ENCODE measurements around the gene HYLS1. TPM values are rescaled to one million over a fixed set of nuclear protein-coding genes. Genes with fewer than 3 reads are reported as not detected.

Gene HYLS1
- total and polyA plus RNA-seq, 8 donors: 0.87 to 6.6 (median 2.9) TPM; not detected in 1

DNA sequence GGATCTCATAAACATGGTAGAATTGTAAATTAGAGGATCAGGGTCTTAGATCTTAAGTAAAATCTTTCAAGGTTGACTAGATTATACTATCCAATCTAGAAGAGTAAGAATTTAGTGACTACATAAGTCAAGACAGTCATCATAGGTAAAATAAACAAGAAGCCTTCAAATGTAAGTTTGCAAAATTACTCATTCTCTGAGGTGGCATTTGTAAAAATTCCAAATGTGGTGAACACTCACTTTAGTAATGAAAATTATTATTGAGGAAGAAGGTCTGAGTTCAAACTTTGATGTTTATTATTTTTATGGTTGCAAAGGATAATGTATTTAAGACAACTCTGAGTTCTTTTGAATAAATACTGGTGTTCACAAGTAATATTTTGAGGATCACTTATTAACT lies 4.6 kb downstream of the HYLS1 start:
- DNase-seq: no peak
- Histone ChIP-seq H3K36me3 (peaks cover 10 to 38% (median 33%) of the 10 kb centered on the region in 4 donors), H3K4me1 (peaks cover 9 to 54% (median 46%) of the 10 kb centered on the region in 4 donors), H3K27ac (peak overlapping the region in 3 of 5 donors; percentile 35 to 60 (median 52)), H3K27me3 (no peaks in the 10 kb centered on the region), H3K4me3 (no peak overlapping the region), H3K9me3 (no peaks in the 10 kb centered on the region)
- intact Hi-C loops (cut with DNase I; ENCODE audit: low total_unique reads): no loop called here
- no peak for TF ChIP-seq POLR2AphosphoS5 (IDR thresholded peaks at IDR 0.05)
- TF ChIP-seq CTCF (IDR thresholded peaks at IDR 0.05): no peak
- TF ChIP-seq POLR2A (IDR thresholded peaks at IDR 0.05): no peak
- TF ChIP-seq EP300 (IDR thresholded peaks at IDR 0.05): no peak

- DNase-seq: no peak
- H3K27me3 ChIP-seq: no peaks in the 10 kb centered on the region
These were observed 5.5 kb downstream of the HYLS1 start for GRCh38 chr11:125892994-125893393.

DNA sequence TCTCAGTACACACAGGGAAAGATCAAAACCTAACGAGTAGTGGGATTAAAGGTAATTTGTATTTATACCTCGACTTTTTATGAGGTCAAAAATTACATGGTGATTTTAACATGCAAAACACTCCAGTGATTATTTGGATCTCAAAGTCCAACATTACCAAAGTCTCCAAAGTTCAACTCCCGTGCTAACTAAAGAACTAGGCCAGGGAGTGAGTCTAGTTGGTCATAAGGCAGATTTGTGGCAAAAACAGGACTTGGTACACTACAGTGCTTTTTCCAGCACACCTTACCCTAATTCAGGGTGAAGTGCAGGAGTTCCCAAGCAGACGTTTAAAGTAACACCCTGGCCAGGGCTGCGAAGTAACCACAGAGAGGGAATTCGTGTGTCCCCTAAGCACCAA lies 14.4 kb downstream of the HYLS1 start:
- peaks cover 0 to 34% (median 24%) of the 10 kb centered on the region in 3 donors for H3K27me3 ChIP-seq
- intact Hi-C loops (cut with DNase I; ENCODE audit: low total_unique reads): no loop called here
- no peaks in the 10 kb centered on the region for H3K9me3 ChIP-seq
- H3K4me1 ChIP-seq: peaks cover 20 to 32% (median 26%) of the 10 kb centered on the region in 4 donors
- H3K36me3 ChIP-seq: peaks cover 0 to 23% (median 19%) of the 10 kb centered on the region in 4 donors
- H3K4me3 ChIP-seq: peak overlapping the region in 2 of 4 donors; percentile 53 to 56
- no peak for DNase-seq
- TF ChIP-seq EP300 (IDR thresholded peaks at IDR 0.05): no peak
- no peak for TF ChIP-seq POLR2A (IDR thresholded peaks at IDR 0.05)
- TF ChIP-seq CTCF (IDR thresholded peaks at IDR 0.05): no peak
- TF ChIP-seq POLR2AphosphoS5 (IDR thresholded peaks at IDR 0.05): no peak
- WGBS, 5 donors: 77 to 82% (median 78%) methylated on average over 6 of the region's 6 CpGs
- peak overlapping the region in 1 of 5 donors; percentile 87 for H3K27ac ChIP-seq

More at GRCh38 chr11:125892994-125893393, 5.5 kb downstream of the HYLS1 start:
- Histone ChIP-seq H3K9me3 (no peaks in the 10 kb centered on the region), H3K4me3 (no peak overlapping the region), H3K27ac (peak overlapping the region in 3 of 5 donors; percentile 35 to 60 (median 52)), H3K4me1 (peaks cover 9 to 52% (median 43%) of the 10 kb centered on the region in 4 donors), H3K36me3 (peaks cover 10 to 38% (median 33%) of the 10 kb centered on the region in 4 donors)
- TF ChIP-seq CTCF (IDR thresholded peaks at IDR 0.05): no peak
- intact Hi-C loops (cut with DNase I; ENCODE audit: low total_unique reads): no loop called here

DNA sequence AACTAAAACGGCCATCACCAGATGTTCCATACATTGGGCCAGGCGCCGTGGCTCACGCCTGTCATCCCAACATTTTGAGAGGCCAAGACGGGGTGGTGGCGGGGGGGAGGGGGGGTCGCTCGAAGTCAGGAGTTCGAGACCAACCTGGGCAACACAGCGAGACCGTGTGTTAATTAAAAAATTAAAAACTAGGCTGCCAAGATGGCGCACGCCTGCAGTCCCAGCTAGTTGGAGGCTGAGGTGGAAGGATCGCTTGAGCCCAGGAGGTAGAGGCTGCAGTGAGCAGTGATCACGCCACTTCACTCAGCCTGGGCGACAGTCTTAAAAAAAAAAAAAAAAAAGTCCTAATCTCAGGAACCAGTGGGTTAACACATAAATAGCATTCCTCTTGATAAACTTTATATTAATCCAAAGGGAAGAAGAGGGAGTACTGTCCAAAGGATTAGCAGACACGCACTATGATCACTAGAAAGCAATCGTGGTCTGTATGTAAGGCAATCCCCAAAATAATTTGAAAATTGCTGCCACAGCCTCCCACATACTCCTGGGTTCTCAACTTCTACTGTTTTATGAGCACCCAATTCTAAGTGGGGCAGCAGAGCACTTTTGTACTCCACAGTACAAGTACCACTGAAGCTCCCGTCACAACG lies 14.9 kb downstream of the HYLS1 start:
- peak overlapping the region; percentile 53 to 63 (median 58) for H3K4me3 ChIP-seq
- peaks cover 20 to 32% (median 26%) of the 10 kb centered on the region in 4 donors for H3K4me1 ChIP-seq
- no peaks in the 10 kb centered on the region for H3K9me3 ChIP-seq
- WGBS, 5 donors: 45 to 52% (median 45%) methylated on average over 19 to 20 of the region's 20 CpGs
- TF ChIP-seq POLR2AphosphoS5 (IDR thresholded peaks at IDR 0.05): no peak
- no peak for TF ChIP-seq CTCF (IDR thresholded peaks at IDR 0.05)
- no peak for TF ChIP-seq EP300 (IDR thresholded peaks at IDR 0.05)
- TF ChIP-seq POLR2A (IDR thresholded peaks at IDR 0.05): no peak
- peak overlapping the region; percentile 78 to 88 (median 80) for H3K27ac ChIP-seq
- peaks cover 0 to 23% (median 19%) of the 10 kb centered on the region in 4 donors for H3K36me3 ChIP-seq
- intact Hi-C loops (cut with DNase I; ENCODE audit: low total_unique reads): no loop called here
- peaks cover 0 to 37% (median 24%) of the 10 kb centered on the region in 3 donors for H3K27me3 ChIP-seq
- no peak for DNase-seq
